HepG2 (cell line): ENCODE data around the gene MAFB. TPM values are rescaled to one million over a fixed set of nuclear protein-coding genes. Genes with fewer than 3 reads are reported as not detected.

Experiments
- BRCA1 ChIP-seq: sonication (generic); formaldehyde crosslinking; IDR thresholded peaks from 2 replicates; pipeline ENCODE4 v1.4.0; 2020; ENCODE audit warnings: missing genetic modification reagents
- CBFB ChIP-seq: sonication (generic); formaldehyde crosslinking; IDR thresholded peaks from 2 replicates; pipeline ENCODE4 v1.4.0; 2020; ENCODE audit warnings: missing genetic modification reagents
- CSRNP1 ChIP-seq: sonication (generic); formaldehyde crosslinking; IDR thresholded peaks from 2 replicates; pipeline ENCODE4 v1.8.1; 2023; ENCODE audit warnings: mild to moderate bottlenecking, missing genetic modification reagents
- ELF1 ChIP-seq: sonication (generic); formaldehyde crosslinking; IDR thresholded peaks from 2 replicates; pipeline ENCODE4 v1.4.0; 2020; ENCODE audit warnings: missing genetic modification reagents
- ESRRA ChIP-seq: sonication (generic); formaldehyde crosslinking; IDR thresholded peaks from 2 replicates; pipeline ENCODE4 v1.5.1; 2020; ENCODE audit warnings: mild to moderate bottlenecking, low read depth, missing genetic modification reagents
- ETV5 ChIP-seq: IDR thresholded peaks from 2 replicates; pipeline ENCODE4 v1.6.1; 2018; ENCODE audit warnings: missing biosample characterization, missing genetic modification reagents, inconsistent platforms, borderline replicate concordance
- FOXK1 ChIP-seq: sonication (generic); formaldehyde crosslinking; IDR thresholded peaks from 2 replicates; pipeline ENCODE4 v1.4.0; 2020; ENCODE audit warnings: low read depth, missing genetic modification reagents, borderline replicate concordance
- HCFC1 ChIP-seq: fragments of 150-350 bp; IDR thresholded peaks from 2 replicates; pipeline ENCODE4 v1.6.1; 2014; ENCODE audit warnings: low read depth, low read length
- JARID2 ChIP-seq: sonication (generic); formaldehyde crosslinking; IDR thresholded peaks from 2 replicates; pipeline ENCODE4 v1.8.1; 2023; ENCODE audit warnings: missing genetic modification reagents, inconsistent platforms; ENCODE audit not compliant: insufficient replicate concordance
- JUN ChIP-seq: sonication (generic); formaldehyde crosslinking; IDR thresholded peaks from 2 replicates; pipeline ENCODE4 v1.4.0; 2020; ENCODE audit warnings: mild to moderate bottlenecking, missing genetic modification reagents
- NRL ChIP-seq: sonication (generic); formaldehyde crosslinking; IDR thresholded peaks from 2 replicates; pipeline ENCODE4 v1.5.0; 2020; ENCODE audit warnings: missing genetic modification reagents, mild to moderate bottlenecking, moderate library complexity, borderline replicate concordance
- ZEB1 ChIP-seq: IDR thresholded peaks from 2 replicates; pipeline ENCODE4 v1.6.1; 2012; ENCODE audit warnings: mild to moderate bottlenecking, low read depth, inconsistent platforms; ENCODE audit not compliant: insufficient replicate concordance
- ZFP90 ChIP-seq: sonication (generic); formaldehyde crosslinking; IDR thresholded peaks from 2 replicates; pipeline ENCODE4 v1.8.0; 2022; ENCODE audit warnings: missing genetic modification reagents, mild to moderate bottlenecking, inconsistent platforms, borderline replicate concordance
- ZFP91 ChIP-seq: sonication (generic); formaldehyde crosslinking; IDR thresholded peaks from 2 replicates; pipeline ENCODE4 v1.9.0; 2022; ENCODE audit warnings: missing genetic modification reagents, mild to moderate bottlenecking, borderline replicate concordance
- ZNF121 ChIP-seq: sonication (generic); formaldehyde crosslinking; IDR thresholded peaks from 2 replicates; pipeline ENCODE4 v1.5.0; 2020; ENCODE audit warnings: mild to moderate bottlenecking, missing genetic modification reagents
- ZNF296 ChIP-seq: sonication (generic); formaldehyde crosslinking; conservative IDR thresholded peaks from 2 replicates; pipeline ENCODE4 v1.5.0; 2020; ENCODE audit warnings: mild to moderate bottlenecking, missing genetic modification reagents
- ZNF382 ChIP-seq: sonication (generic); formaldehyde crosslinking; IDR thresholded peaks from 2 replicates; pipeline ENCODE4 v1.5.0; 2020; ENCODE audit warnings: missing genetic modification reagents, mild to moderate bottlenecking, borderline replicate concordance
- ZNF512B ChIP-seq: sonication (generic); formaldehyde crosslinking; IDR thresholded peaks from 2 replicates; pipeline ENCODE4 v1.5.1; 2020; ENCODE audit warnings: missing genetic modification reagents, mild to moderate bottlenecking, borderline replicate concordance
- ZNF589 ChIP-seq: sonication (generic); formaldehyde crosslinking; conservative IDR thresholded peaks from 2 replicates; pipeline ENCODE4 v1.8.0; 2022; ENCODE audit warnings: mild to moderate bottlenecking, moderate library complexity, missing genetic modification reagents
- ZNF672 ChIP-seq: sonication (generic); formaldehyde crosslinking; IDR thresholded peaks from 2 replicates; pipeline ENCODE4 v1.8.1; 2022; ENCODE audit warnings: missing genetic modification reagents
- ZNF740 ChIP-seq: sonication (generic); formaldehyde crosslinking; IDR thresholded peaks from 2 replicates; pipeline ENCODE4 v1.4.0; 2020; ENCODE audit warnings: missing genetic modification reagents
- ZNF766 ChIP-seq: sonication (generic); formaldehyde crosslinking; IDR thresholded peaks from 2 replicates; pipeline ENCODE4 v1.5.0; 2020; ENCODE audit warnings: missing genetic modification reagents, borderline replicate concordance
- ZNF883 ChIP-seq: sonication (generic); formaldehyde crosslinking; IDR thresholded peaks from 2 replicates; pipeline ENCODE4 v1.5.1; 2020; ENCODE audit warnings: mild to moderate bottlenecking, missing genetic modification reagents; ENCODE audit errors: not compliant biosample characterization
- polyA plus RNA-seq, 8 experiments: library from polyadenylated mRNA; depleted of rRNA in 3 of 8; stranded (reverse) in 7 of 8; unstranded in 1 of 8; fragments of >200 nt; fragmentation: Illumina TruSeq in 4 of 8; extraction: Trizol in 4 of 8; gene quantifications; 2 replicates each; pipeline versions ENCODE4 v1.2.1 to v1.2.3, GENCODE V29; 2011 to 2016; ENCODE audit warnings: low read depth in 4 of 8, missing spikeins in 1 of 8, mixed read lengths in 1 of 8; ENCODE audit not compliant: insufficient read depth in 1 of 8
- total RNA-seq, 5 experiments: library from RNA; depleted of rRNA; stranded (reverse); fragments of >200 nt; fragmentation: Illumina TruSeq; extraction: Trizol; gene quantifications; 2 replicates each; pipeline ENCODE4 v1.2.3, GENCODE V29; 2016; ENCODE audit warnings: low read depth in 1 of 5

The MAFB gene
- total and polyA plus RNA-seq, 2 of the 13 experiments (the other 11 are each of a cell fraction or from before 2014, with no cell fraction given): 0.08 to 0.11 TPM

GRCh38 chr20:40688129-40689099 is 622 bp downstream of the MAFB start (continued):
- no peak for TF ChIP-seq NRL (CRISPR knock-in tag)
- no peak for TF ChIP-seq ELF1 (CRISPR knock-in tag)
- no peak for TF ChIP-seq ZNF296
- no peak for TF ChIP-seq CSRNP1 (CRISPR knock-in tag)
- no peak for TF ChIP-seq ESRRA (CRISPR knock-in tag)
- TF ChIP-seq ZNF766: no peak
- no peak for TF ChIP-seq ZNF121 (CRISPR knock-in tag)
- no peak for TF ChIP-seq ZNF883
- 0 out of 2 replicates have a peak, but pooled peaks have one; percentile 47 for TF ChIP-seq ZNF672
- TF ChIP-seq ZNF382 (CRISPR knock-in tag): no peak
- TF ChIP-seq CBFB (CRISPR knock-in tag): no peak
- no peak for TF ChIP-seq ZFP91 (CRISPR knock-in tag)
- no peak for TF ChIP-seq ZEB1
- 0 out of 2 replicates have a peak, but pooled peaks have one; percentile 59 for TF ChIP-seq BRCA1 (CRISPR knock-in tag)
- no peak for TF ChIP-seq JUN
- TF ChIP-seq ETV5: no peak
- no peak for TF ChIP-seq FOXK1 (CRISPR knock-in tag)
- TF ChIP-seq ZFP90 (CRISPR knock-in tag): no peak
- TF ChIP-seq ZNF589 (CRISPR knock-in tag): no peak
- no peak for TF ChIP-seq ZNF512B (CRISPR knock-in tag)
- no peak for TF ChIP-seq JARID2 (CRISPR knock-in tag)
- peak; percentile 69; the same call in 1 of the 2 replicates for TF ChIP-seq ZNF740 (CRISPR knock-in tag)
- no peak for TF ChIP-seq HCFC1
